GM19397 (cell line): ENCODE measurements around the gene ARAP2.
"Not testable (repeated sequence)": the region's sequence is repeated elsewhere in the genome, so short reads cannot be mapped to it uniquely, and the experiment has no call there.

ENCODE experiments used
- ATAC-seq: cut with Tn5 transposase; IDR thresholded peaks from one replicate; pipeline ENCODE4 v1.9.1; 2021; ENCODE audit warnings: mild to moderate bottlenecking, moderate library complexity; ENCODE audit not compliant: unreplicated experiment

ARAP2 gene

GRCh38 chr4:36187723-36188333, 56.5 kb downstream of the ARAP2 start:
- no peak for ATAC-seq

- no peak for ATAC-seq
These were observed 60.5 kb downstream of the ARAP2 start for GRCh38 chr4:36183665-36184393.

GRCh38 chr4:36183232-36183631, 61.1 kb downstream of the ARAP2 start:
- ATAC-seq: no peak

GRCh38 chr4:36182315-36182714, 62.0 kb downstream of the ARAP2 start:
- not testable (repeated sequence) for ATAC-seq

GRCh38 chr4:36180206-36180605, 64.1 kb downstream of the ARAP2 start:
- ATAC-seq: no peak

GRCh38 chr4:36178484-36178883, 65.8 kb downstream of the ARAP2 start:
- no peak for ATAC-seq

GRCh38 chr4:36177946-36178345, 66.4 kb downstream of the ARAP2 start:
- no peak for ATAC-seq

- no peak for ATAC-seq
These were observed 69.7 kb downstream of the ARAP2 start for GRCh38 chr4:36174570-36174969.

GRCh38 chr4:36173905-36174304, 70.4 kb downstream of the ARAP2 start:
- no peak for ATAC-seq

- ATAC-seq: no peak
These were observed 71.7 kb downstream of the ARAP2 start for GRCh38 chr4:36172656-36173055.

GRCh38 chr4:36168127-36168878, 76.0 kb downstream of the ARAP2 start:
- ATAC-seq: no peak

- no peak for ATAC-seq
These were observed 78.7 kb downstream of the ARAP2 start for GRCh38 chr4:36165631-36166005.

- ATAC-seq: no peak
These were observed 79.2 kb downstream of the ARAP2 start for GRCh38 chr4:36164900-36165630.

GRCh38 chr4:36163198-36163597, 81.1 kb downstream of the ARAP2 start:
- ATAC-seq: no peak

- ATAC-seq: no peak
These were observed 85.1 kb downstream of the ARAP2 start for GRCh38 chr4:36159208-36159607.

GRCh38 chr4:36152735-36153134, 91.6 kb downstream of the ARAP2 start:
- no peak for ATAC-seq

- ATAC-seq: no peak
These were observed 101.8 kb downstream of the ARAP2 start for GRCh38 chr4:36142504-36142903.

- no peak for ATAC-seq
These were observed 103.1 kb downstream of the ARAP2 start for GRCh38 chr4:36141186-36141585.

GRCh38 chr4:36140421-36140820, 103.9 kb downstream of the ARAP2 start:
- no peak for ATAC-seq

- ATAC-seq: no peak
These were observed 106.1 kb downstream of the ARAP2 start for GRCh38 chr4:36138220-36138619.

GRCh38 chr4:36137336-36137735, 107.0 kb downstream of the ARAP2 start:
- ATAC-seq: no peak
